MM.1S (cell line): ENCODE measurements around the gene DEPDC1.
A peak's percentile ranks its signal among the peaks of the same experiment; 100 is the strongest.

Source experiments
- DNase-seq: peaks from one replicate; pipeline ENCODE4 v3.0.0-alpha.2; 2015
- H2AFZ ChIP-seq: fragments of 300-600 bp; sonication (generic); 2 replicates; pipeline ENCODE4 v1.6.0; 2016; ENCODE audit warnings: antibody characterized with exemption, low read length
- H3F3A ChIP-seq: fragments of 300-600 bp; sonication (generic); 2 replicates; pipeline ENCODE4 v1.6.1; 2016; ENCODE audit warnings: mild to moderate bottlenecking, antibody characterized with exemption, low read length, moderate library complexity, mixed read lengths; ENCODE audit not compliant: insufficient read depth
- H3K27ac ChIP-seq: fragments of 300-600 bp; sonication (generic); 2 replicates; pipeline ENCODE4 v1.5.1; 2016; ENCODE audit warnings: mild to moderate bottlenecking, low read length
- H3K27me3 ChIP-seq: fragments of 300-600 bp; sonication (generic); replicated peaks from 2 replicates; pipeline ENCODE4 v1.6.0; 2016; ENCODE audit warnings: low read length; ENCODE audit not compliant: insufficient read depth
- H3K36me3 ChIP-seq: fragments of 300-600 bp; sonication (generic); replicated peaks from 2 replicates; pipeline ENCODE4 v1.6.1; 2016; ENCODE audit warnings: mild to moderate bottlenecking, low read length, mixed read lengths; ENCODE audit not compliant: insufficient read depth
- H3K4me1 ChIP-seq: fragments of 300-600 bp; sonication (generic); 2 replicates; pipeline ENCODE4 v1.6.1; 2016; ENCODE audit warnings: low read length, mixed read lengths
- H3K4me2 ChIP-seq: fragments of 300-600 bp; sonication (generic); 2 replicates; pipeline ENCODE4 v1.6.0; 2016; ENCODE audit warnings: low read depth, low read length
- H3K4me3 ChIP-seq: fragments of 300-600 bp; sonication (generic); 2 replicates; pipeline ENCODE4 v1.5.1; 2016; ENCODE audit warnings: low read length, mixed read lengths
- H3K79me2 ChIP-seq: fragments of 300-600 bp; sonication (generic); 2 replicates; pipeline ENCODE4 v1.6.1; 2016; ENCODE audit warnings: mixed run types, low read length, mixed read lengths
- H3K9ac ChIP-seq: fragments of 300-600 bp; sonication (generic); 2 replicates; pipeline ENCODE4 v1.6.1; 2016; ENCODE audit warnings: low read length, mixed read lengths
- H3K9me2 ChIP-seq: fragments of 300-600 bp; sonication (generic); replicated peaks from 2 replicates; pipeline ENCODE4 v1.6.1; 2016; ENCODE audit warnings: mild to moderate bottlenecking, low read length, mixed read lengths; ENCODE audit not compliant: insufficient read depth
- H3K9me3 ChIP-seq: fragments of 300-600 bp; sonication (generic); replicated peaks from 2 replicates; pipeline ENCODE4 v1.6.1; 2016; ENCODE audit warnings: mild to moderate bottlenecking, low read length, mixed read lengths; ENCODE audit not compliant: insufficient read depth
- H4K20me1 ChIP-seq: fragments of 300-600 bp; sonication (generic); 2 replicates; pipeline ENCODE4 v1.6.1; 2016; ENCODE audit warnings: mild to moderate bottlenecking, low read length, moderate library complexity, mixed read lengths; ENCODE audit not compliant: insufficient read depth
- EZH2 ChIP-seq: fragments of 300-600 bp; sonication (generic); optimal IDR thresholded peaks from 2 replicates; pipeline ENCODE3; 2017; ENCODE audit warnings: low read depth, mild to moderate bottlenecking, antibody characterized with exemption, low read length, mixed read lengths
- EZH2phosphoT487 ChIP-seq: fragments of 300-600 bp; sonication (generic); IDR thresholded peaks from 2 replicates; pipeline ENCODE4 v1.6.1; 2018; ENCODE audit warnings: antibody characterized with exemption, low read length
- TF ChIP-seq, protein P1 (sequence below): fragments of 300-600 bp; sonication (generic); IDR thresholded peaks from 2 replicates; pipeline ENCODE4 v1.5.1; 2016; ENCODE audit warnings: antibody characterized with exemption, low read length, mixed read lengths

Gene DEPDC1

DNA sequence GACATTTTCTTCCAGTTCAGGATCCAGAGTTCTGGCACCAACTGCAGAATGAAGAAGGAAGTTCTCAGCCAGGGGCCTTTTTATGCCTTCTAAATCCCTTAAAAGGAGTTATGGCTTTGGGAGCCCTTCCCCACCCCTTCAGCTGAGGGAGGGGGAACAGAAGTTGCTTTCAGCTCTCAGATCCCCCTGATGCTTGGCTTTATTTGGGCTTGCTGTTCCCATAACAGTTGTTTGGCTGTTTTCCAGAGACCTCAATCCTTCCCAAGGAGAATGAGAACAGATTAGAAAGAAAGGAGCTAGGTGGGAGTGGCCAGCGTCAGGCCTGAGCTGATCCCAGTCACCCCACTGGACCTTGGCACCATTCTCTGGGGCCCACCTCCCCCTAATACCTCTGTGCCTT lies 47.0 kb downstream of the DEPDC1 start, which contains the start of gene RPE65:
Gene RPE65 (minus strand): TSS at position 54 of the 400 bp plus-strand sequence. CDS start 49 bp downstream, at position 5.
- Histone ChIP-seq H3K4me3 (no peak within 1 kb of the TSS), H2AFZ (no peak within 1 kb of the TSS), H3K9me2 (no peaks in the 10 kb centered on the region), H3K9ac (no peak within 1 kb of the TSS), H3K9me3 (no peaks in the 10 kb centered on the region), H3K4me2 (no peak within 1 kb of the TSS), H3K79me2 (no peaks in the 10 kb centered on the region), H4K20me1 (no peaks in the 10 kb centered on the region), H3F3A (no peaks in the 10 kb centered on the region), H3K4me1 (no peaks in the 10 kb centered on the region), H3K36me3 (no peaks in the 10 kb centered on the region), H3K27me3 (no peaks in the 10 kb centered on the region), H3K27ac (no peak within 1 kb of the TSS)
- DNase-seq = no peak
- no peak for TF ChIP-seq EZH2phosphoT487
- TF ChIP-seq, protein P1, sequence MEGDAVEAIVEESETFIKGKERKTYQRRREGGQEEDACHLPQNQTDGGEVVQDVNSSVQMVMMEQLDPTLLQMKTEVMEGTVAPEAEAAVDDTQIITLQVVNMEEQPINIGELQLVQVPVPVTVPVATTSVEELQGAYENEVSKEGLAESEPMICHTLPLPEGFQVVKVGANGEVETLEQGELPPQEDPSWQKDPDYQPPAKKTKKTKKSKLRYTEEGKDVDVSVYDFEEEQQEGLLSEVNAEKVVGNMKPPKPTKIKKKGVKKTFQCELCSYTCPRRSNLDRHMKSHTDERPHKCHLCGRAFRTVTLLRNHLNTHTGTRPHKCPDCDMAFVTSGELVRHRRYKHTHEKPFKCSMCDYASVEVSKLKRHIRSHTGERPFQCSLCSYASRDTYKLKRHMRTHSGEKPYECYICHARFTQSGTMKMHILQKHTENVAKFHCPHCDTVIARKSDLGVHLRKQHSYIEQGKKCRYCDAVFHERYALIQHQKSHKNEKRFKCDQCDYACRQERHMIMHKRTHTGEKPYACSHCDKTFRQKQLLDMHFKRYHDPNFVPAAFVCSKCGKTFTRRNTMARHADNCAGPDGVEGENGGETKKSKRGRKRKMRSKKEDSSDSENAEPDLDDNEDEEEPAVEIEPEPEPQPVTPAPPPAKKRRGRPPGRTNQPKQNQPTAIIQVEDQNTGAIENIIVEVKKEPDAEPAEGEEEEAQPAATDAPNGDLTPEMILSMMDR = no peak
- TF ChIP-seq EZH2 = no peak

DNA sequence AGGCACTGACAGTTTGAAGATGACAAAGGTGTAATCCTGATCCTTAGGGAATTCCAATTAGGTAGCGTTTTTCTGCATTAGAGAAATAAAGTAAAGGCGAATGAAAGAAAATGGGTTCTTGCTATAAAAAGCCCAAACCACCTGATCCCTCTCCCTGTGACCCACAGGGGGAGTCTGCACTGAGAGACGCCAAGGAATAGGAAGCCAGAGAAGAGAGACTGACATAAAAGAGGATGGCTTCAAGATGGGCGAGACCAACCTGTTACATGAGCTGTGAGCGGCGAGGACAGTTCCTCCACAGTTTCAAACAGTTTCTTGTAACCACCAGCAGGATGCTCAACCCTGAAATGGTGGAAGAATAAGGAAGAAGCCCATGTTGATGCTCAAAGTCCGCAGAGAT lies 48.5 kb downstream of the DEPDC1 start:
- Histone ChIP-seq H3K4me3 (no peak overlapping the region), H3K36me3 (no peaks in the 10 kb centered on the region), H3K79me2 (no peaks in the 10 kb centered on the region), H3K4me2 (no peak overlapping the region), H4K20me1 (no peaks in the 10 kb centered on the region), H2AFZ (no peak overlapping the region), H3F3A (no peaks in the 10 kb centered on the region), H3K9ac (no peak overlapping the region), H3K9me3 (no peaks in the 10 kb centered on the region), H3K27ac (no peak overlapping the region), H3K9me2 (no peaks in the 10 kb centered on the region), H3K27me3 (no peaks in the 10 kb centered on the region), H3K4me1 (peaks cover 3% of the 10 kb centered on the region; the same call in 1 of the 2 replicates)
- DNase-seq = no peak
- TF ChIP-seq EZH2 (no peak), EZH2phosphoT487 (no peak)
- TF ChIP-seq, protein P1 = no peak

- Histone ChIP-seq H3K9me3 (no peaks in the 10 kb centered on the region), H3F3A (no peaks in the 10 kb centered on the region), H3K27me3 (no peaks in the 10 kb centered on the region), H3K9ac (no peak overlapping the region), H3K4me2 (no peak overlapping the region), H3K79me2 (no peaks in the 10 kb centered on the region), H4K20me1 (no peaks in the 10 kb centered on the region), H3K27ac (no peak overlapping the region), H2AFZ (no peak overlapping the region), H3K36me3 (no peaks in the 10 kb centered on the region), H3K9me2 (no peaks in the 10 kb centered on the region), H3K4me1 (peaks cover 10% of the 10 kb centered on the region; the same call in 1 of the 2 replicates), H3K4me3 (no peak overlapping the region)
- TF ChIP-seq EZH2 (no peak), EZH2phosphoT487 (no peak)
- no peak for DNase-seq
These were observed 51.2 kb downstream of the DEPDC1 start for GRCh38 chr1:68445709-68446108.

GRCh38 chr1:68442822-68443556 lies 53.9 kb downstream of the DEPDC1 start:
- Histone ChIP-seq H3K9me2 (no peaks in the 10 kb centered on the region), H3K9ac (no peak overlapping the region), H3K79me2 (no peaks in the 10 kb centered on the region), H3F3A (peaks cover 3% of the 10 kb centered on the region; the same call in 1 of the 2 replicates), H3K9me3 (no peaks in the 10 kb centered on the region), H3K27ac (peak overlapping the region; percentile 32; the same call in 1 of the 2 replicates), H3K4me1 (peaks cover 20% of the 10 kb centered on the region), H2AFZ (peak overlapping the region; percentile 42; the same call in 1 of the 2 replicates), H3K27me3 (no peaks in the 10 kb centered on the region), H3K36me3 (no peaks in the 10 kb centered on the region), H3K4me2 (peak overlapping the region; percentile 73), H4K20me1 (no peaks in the 10 kb centered on the region), H3K4me3 (peak overlapping the region; percentile 40; the same call in 1 of the 2 replicates)
- DNase-seq = peak; percentile 80
- TF ChIP-seq, protein P1 = peak; percentile 82
- TF ChIP-seq EZH2 = no peak
